ENCODE results near the gene AICDA.

GRCh38 chr12:8658346-8658745 lies 45.7 kb upstream of the AICDA start:
- no peak for TF ChIP-seq CTCF (IDR thresholded peaks at IDR 0.05)
- no peak for TF ChIP-seq POLR2A (IDR thresholded peaks at IDR 0.05)

Data from tibial nerve (tissue), 3 donors.